IMR-90 (cell line): ENCODE measurements around the gene MRPL40. TPM values are rescaled to one million over a fixed set of nuclear protein-coding genes. Genes with fewer than 3 reads are reported as not detected.

Experiments used
- ATAC-seq: fragments of 200-7000 bp; cut with Tn5 transposase; 2 replicates; pipeline ENCODE4 v1.9.1; 2020; ENCODE audit warnings: low read depth, mild to moderate bottlenecking, moderate library complexity
- BruUV-seq: library from RNA; stranded (reverse); fragments of 400-500 nt; replicated peaks from 2 replicates; lab custom pipeline; 2021; lab: Mats Ljungman, UMichigan
- CTCF ChIA-PET: fragments of 300-600 bp; formaldehyde crosslinking; extraction: SDS; loops from one replicate; lab custom pipeline; 2021; ENCODE audit warnings: antibody characterized with exemption; lab: Yijun Ruan, JAX
- POLR2A ChIA-PET: fragments of 300-600 bp; sonication (Branson Sonifier 250); formaldehyde crosslinking; loops from one replicate; lab custom pipeline; 2022; ENCODE audit warnings: antibody characterized with exemption; ENCODE audit not compliant: unreplicated experiment; lab: Charles Lee
- DNase-seq: peaks from one replicate; pipeline ENCODE4 v3.0.0; 2013
- H2AFZ ChIP-seq: replicated peaks from 2 replicates; pipeline ENCODE3; 2013; ENCODE audit warnings: low read length, mild to moderate bottlenecking; ENCODE audit not compliant: poor library complexity
- H2AK5ac ChIP-seq: 2 replicates; pipeline ENCODE4 v1.6.1; 2013; ENCODE audit warnings: low read depth, low read length, inconsistent platforms
- H2AK9ac ChIP-seq: replicated peaks from 2 replicates; pipeline ENCODE3; 2013; ENCODE audit warnings: mild to moderate bottlenecking, low read depth, low read length, moderate library complexity; ENCODE audit not compliant: poor library complexity
- H2BK120ac ChIP-seq: 2 replicates; pipeline ENCODE4 v1.6.1; 2013; ENCODE audit warnings: low read depth, low read length, inconsistent platforms
- H2BK15ac ChIP-seq: 3 replicates; pipeline ENCODE4 v1.6.1; 2013; ENCODE audit warnings: low read depth, low read length, inconsistent platforms
- H2BK20ac ChIP-seq: 2 replicates; pipeline ENCODE4 v1.6.1; 2013; ENCODE audit warnings: low read depth, mild to moderate bottlenecking, inconsistent platforms, low read length, moderate library complexity
- H2BK5ac ChIP-seq: 2 replicates; pipeline ENCODE4 v1.6.1; 2013; ENCODE audit warnings: mild to moderate bottlenecking, low read depth, low read length, inconsistent platforms; ENCODE audit not compliant: poor library complexity, severe bottlenecking
- H3K14ac ChIP-seq: replicated peaks from 2 replicates; pipeline ENCODE4 v1.6.1; 2013; ENCODE audit warnings: low read depth, low read length, inconsistent platforms
- H3K18ac ChIP-seq: 2 replicates; pipeline ENCODE4 v1.6.1; 2013; ENCODE audit warnings: low read depth, low read length, control low read depth
- H3K23ac ChIP-seq: 2 replicates; pipeline ENCODE4 v1.6.1; 2013; ENCODE audit warnings: low read depth, low read length, inconsistent platforms
- H3K27ac ChIP-seq: 2 replicates; pipeline ENCODE4 v1.5.1; 2013; ENCODE audit warnings: mild to moderate bottlenecking, control low read depth, low read length; ENCODE audit not compliant: insufficient read depth
- H3K27me3 ChIP-seq: 2 replicates; pipeline ENCODE4 v1.6.1; 2013; ENCODE audit warnings: low read length; ENCODE audit not compliant: control insufficient read depth, insufficient read depth
- H3K36me3 ChIP-seq: 2 replicates; pipeline ENCODE4 v1.6.1; 2013; ENCODE audit warnings: low read length, mixed read lengths; ENCODE audit not compliant: control insufficient read depth, insufficient read depth
- H3K4ac ChIP-seq: 2 replicates; pipeline ENCODE4 v1.6.1; 2013; ENCODE audit warnings: low read depth, low read length, inconsistent platforms
- H3K4me1 ChIP-seq: 2 replicates; pipeline ENCODE4 v1.6.1; 2013; ENCODE audit warnings: low read length, mixed read lengths; ENCODE audit not compliant: control insufficient read depth, insufficient read depth
- H3K4me2 ChIP-seq: 2 replicates; pipeline ENCODE4 v1.6.1; 2013; ENCODE audit warnings: low read depth, mild to moderate bottlenecking, control low read depth, low read length, moderate library complexity
- H3K4me3 ChIP-seq: 2 replicates; pipeline ENCODE4 v1.5.1; 2013; ENCODE audit warnings: low read depth, mild to moderate bottlenecking, control low read depth, low read length, moderate library complexity; ENCODE audit not compliant: insufficient read depth
- H3K56ac ChIP-seq: 2 replicates; pipeline ENCODE4 v1.6.1; 2013; ENCODE audit warnings: low read length, inconsistent platforms; ENCODE audit not compliant: insufficient read depth; ENCODE audit errors: extremely low read depth
- H3K79me1 ChIP-seq, 2 experiments: 2 replicates each; pipeline ENCODE4 v1.6.1; 2013; ENCODE audit warnings: low read length in 2 of 2, inconsistent platforms in 1 of 2, low read depth in 1 of 2
- H3K9ac ChIP-seq: 2 replicates; pipeline ENCODE4 v1.6.1; 2013; ENCODE audit warnings: low read depth, low read length, control low read depth
- H3K9me1 ChIP-seq: 2 replicates; pipeline ENCODE4 v1.6.1; 2013; ENCODE audit warnings: low read length, inconsistent platforms; ENCODE audit not compliant: insufficient read depth
- H3K9me3 ChIP-seq: 2 replicates; pipeline ENCODE4 v1.6.1; 2013; ENCODE audit warnings: low read length; ENCODE audit not compliant: control insufficient read depth, insufficient read depth
- H4K20me1 ChIP-seq: 2 replicates; pipeline ENCODE4 v1.6.1; 2013; ENCODE audit warnings: low read length, inconsistent platforms; ENCODE audit not compliant: insufficient read depth
- H4K5ac ChIP-seq: 2 replicates; pipeline ENCODE4 v1.6.1; 2013; ENCODE audit warnings: mild to moderate bottlenecking, low read depth, low read length, control low read depth
- H4K8ac ChIP-seq, 2 experiments: 2 replicates each; pipeline ENCODE4 v1.6.1; 2013; ENCODE audit warnings: low read depth in 2 of 2, low read length in 2 of 2, control low read depth in 1 of 2, inconsistent platforms in 1 of 2
- H4K91ac ChIP-seq: 2 replicates; pipeline ENCODE4 v1.6.1; 2013; ENCODE audit warnings: low read depth, low read length, inconsistent platforms; ENCODE audit not compliant: insufficient read depth
- SMC3 ChIP-seq: fragments of 150-350 bp; IDR thresholded peaks from 2 replicates; pipeline ENCODE4 v1.6.1; 2016; ENCODE audit warnings: low read depth, mild to moderate bottlenecking, antibody characterized with exemption, low read length, moderate library complexity
- WGBS, 2 experiments: methylation state at CpG; one replicate each; pipeline versions ENCODE4 v1.1.5 to v1.1.7; 2013; ENCODE audit warnings: missing lambda C conversion rate in 2 of 2; ENCODE audit not compliant: insufficient read length in 1 of 2; ENCODE audit errors: extremely low coverage in 2 of 2; 5-methylcytosine and 5-hydroxymethylcytosine counted together
- dilution Hi-C: fragments of 300-500 bp; cut with HindIII; formaldehyde crosslinking; loops from one replicate; pipeline ENCODE4 v1.14.3; 2018; ENCODE audit warnings: low sequenced_read_pairs; ENCODE audit not compliant: unreplicated experiment
- in situ Hi-C: fragments of 300-500 bp; cut with MboI; formaldehyde crosslinking; loops from 3 replicates; pipeline ENCODE4 v1.14.3; 2019; ENCODE audit warnings: low sequenced_read_pairs, inconsistent platforms, mixed read lengths
- intact Hi-C: fragments of 100-400 bp; cut with micrococcal nuclease; formaldehyde crosslinking; loops from 2 replicates; pipeline ENCODE4 v1.10.0; 2022
- polyA plus RNA-seq, 3 experiments: library from polyadenylated mRNA; depleted of rRNA; stranded (reverse); fragments of >200 nt; gene quantifications; 2 replicates each; pipeline ENCODE4 v1.2.3, GENCODE V29; 2012; ENCODE audit warnings: low replicate concordance in 1 of 3
- total RNA-seq: library from RNA; depleted of rRNA; stranded (reverse); fragments of >200 nt; gene quantifications from 2 replicates; pipeline ENCODE4 v1.2.3, GENCODE V29; 2012

MRPL40 gene
- total and polyA plus RNA-seq, 2 of the 4 experiments (the other 2 are of a cell fraction) = 36.7 to 37.5 TPM

DNA sequence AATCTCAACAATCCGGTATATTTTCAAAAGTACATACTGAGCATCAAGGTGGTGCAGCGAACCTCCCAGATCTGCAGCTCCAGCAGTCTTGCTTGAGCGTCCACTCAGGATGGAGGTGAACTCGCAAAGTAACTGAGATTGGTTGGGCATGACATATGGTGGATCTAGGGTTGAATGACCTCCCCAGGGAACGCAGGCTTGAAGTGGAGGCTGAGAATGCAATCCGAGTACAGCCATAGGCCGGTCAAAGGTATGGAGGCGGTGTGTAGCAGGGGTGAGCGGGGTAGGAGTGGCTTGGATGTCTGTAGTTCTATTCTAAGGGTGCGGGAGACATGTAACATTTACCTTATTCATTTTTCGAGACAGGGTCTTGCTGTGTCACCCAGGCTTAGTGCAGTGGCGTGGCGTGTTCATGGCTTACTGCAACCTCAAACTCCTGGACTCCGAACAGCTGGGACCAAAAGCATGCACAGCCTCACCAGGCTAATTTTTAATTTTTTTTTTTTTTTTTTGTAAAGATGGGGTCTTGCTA, 15.8 kb downstream of the MRPL40 start:
- peak overlapping the region; percentile 16; the same call in 1 of the 2 replicates for H3K18ac ChIP-seq
- peaks cover 27% of the 10 kb centered on the region for H3K36me3 ChIP-seq
- peak overlapping the region; percentile 77 to 91 for H4K8ac ChIP-seq
- peak overlapping the region; percentile 50; the same call in 1 of the 2 replicates for H4K91ac ChIP-seq
- ChIA-PET CTCF (no interaction called here), POLR2A (no interaction called here)
- dilution Hi-C loops (no loop called here), intact Hi-C loops (no loop called here), in situ Hi-C loops (loop anchor here (10.0 kb wide), 1 partner anchor 63 kb away; no protein-coding TSS in a partner anchor)
- peak overlapping the region; percentile 83 for H3K14ac ChIP-seq
- 0 out of 2 replicates have a peak, but pooled peaks cover 5% of the 10 kb centered on the region for H4K20me1 ChIP-seq
- ATAC-seq (peak; percentile 62), DNase-seq (peak; percentile 43)
- peak overlapping the region; percentile 25; the same call in 1 of the 2 replicates for H2BK120ac ChIP-seq
- H4K5ac ChIP-seq = peak overlapping the region; percentile 58
- peak overlapping the region; percentile 55 for H2AK5ac ChIP-seq
- H2BK5ac ChIP-seq = peak overlapping the region; percentile 58
- no peak overlapping the region for H2BK15ac ChIP-seq
- peak overlapping the region; percentile 98 for H3K4me2 ChIP-seq
- BruUV-seq = no TSS peak
- no peaks in the 10 kb centered on the region for H3K27me3 ChIP-seq
- WGBS, 2 experiments = 10% methylated on average over 6 of the region's 14 CpGs; no CpG with 5 or more reads in 1 of the 2 experiments
- no peak overlapping the region for H2BK20ac ChIP-seq
- H3K4me3 ChIP-seq = peak overlapping the region; percentile 81
- peak overlapping the region; percentile 84 for H3K9ac ChIP-seq
- peaks cover 23 to 35% of the 10 kb centered on the region in 2 experiments; a peak in 3 of 4 replicates for H3K79me1 ChIP-seq
- H3K9me1 ChIP-seq = peaks cover 10% of the 10 kb centered on the region
- H2AFZ ChIP-seq = peak overlapping the region; percentile 96
- H2AK9ac ChIP-seq = peak overlapping the region; percentile 56
- no peaks in the 10 kb centered on the region for H3K9me3 ChIP-seq
- peak overlapping the region; percentile 91 for H3K23ac ChIP-seq
- H3K56ac ChIP-seq = peak overlapping the region; percentile 26; the same call in 1 of the 2 replicates
- H3K4me1 ChIP-seq = peaks cover 9% of the 10 kb centered on the region
- H3K27ac ChIP-seq = peak overlapping the region; percentile 67
- TF ChIP-seq SMC3 = no peak
- H3K4ac ChIP-seq = peak overlapping the region; percentile 76
